Measurements from ENCODE around the gene DNAH2.

DNAH2 gene

GRCh38 chr17:7716901-7717755 lies at the start of gene DNAH2:
Gene DNAH2 (plus strand): TSS chr17:7717744. CDS start chr17:7719735, 1,991 bp downstream.
- DNase-seq = no peak

- no peak for DNase-seq
These were observed 49.1 kb upstream of the DNAH2 start for GRCh38 chr17:7668482-7668881.

- no peak for DNase-seq
These were observed 44.3 kb upstream of the DNAH2 start for GRCh38 chr17:7673239-7673638.

GRCh38 chr17:7674934-7675333 lies 42.6 kb upstream of the DNAH2 start:
- no peak for DNase-seq

- DNase-seq = no peak
These were observed 41.0 kb upstream of the DNAH2 start for GRCh38 chr17:7676533-7676932.

- no peak for DNase-seq
These were observed 40.0 kb upstream of the DNAH2 start for GRCh38 chr17:7677388-7678067.

GRCh38 chr17:7684851-7685532 lies 32.6 kb upstream of the DNAH2 start:
- DNase-seq = no peak

- peak; percentile 56 for DNase-seq
These were observed 31.9 kb upstream of the DNAH2 start for GRCh38 chr17:7685533-7686221.

GRCh38 chr17:7686222-7687071 lies 31.1 kb upstream of the DNAH2 start:
- DNase-seq = peak; percentile 55

- peak; percentile 70 for DNase-seq
These were observed 30.3 kb upstream of the DNAH2 start, which contains the start of gene TP53 for GRCh38 chr17:7687072-7687907. Gene TP53 (minus strand): TSS chr17:7687490. CDS start chr17:7676594, 10,896 bp downstream.

- peak; percentile 79 for DNase-seq
These were observed 29.4 kb upstream of the DNAH2 start, which contains the start of gene WRAP53 for GRCh38 chr17:7687908-7688807. Gene WRAP53 (plus strand): TSS chr17:7688477. CDS start chr17:7688649, 172 bp downstream.

GRCh38 chr17:7688808-7689316 lies 28.7 kb upstream of the DNAH2 start:
- DNase-seq = no peak

GRCh38 chr17:7695586-7695985 lies 22.0 kb upstream of the DNAH2 start:
- DNase-seq = no peak

- no peak for DNase-seq
These were observed 19.5 kb upstream of the DNAH2 start for GRCh38 chr17:7697828-7698588.

- no peak for DNase-seq
These were observed 17.0 kb upstream of the DNAH2 start for GRCh38 chr17:7700510-7700909.

GRCh38 chr17:7701681-7702080 lies 15.9 kb upstream of the DNAH2 start:
- no peak for DNase-seq

GRCh38 chr17:7702776-7703175 lies 14.8 kb upstream of the DNAH2 start:
- DNase-seq = no peak

- no peak for DNase-seq
These were observed 13.7 kb upstream of the DNAH2 start for GRCh38 chr17:7703584-7704479.
